Mesenchymal stem cell (in vitro differentiated cells and primary cell): Measurements from ENCODE around the gene TMEM82.
A peak's percentile ranks its signal among the peaks of the same experiment; 100 is the strongest.

Experiments used
- DNase-seq: peaks from one replicate; pipeline ENCODE4 v3.0.0-alpha.2; 2013
- H2AFZ ChIP-seq: one replicate; pipeline ENCODE4 v1.6.1; 2013; ENCODE audit warnings: low read depth, mild to moderate bottlenecking, control low read depth, inconsistent platforms, low read length, moderate library complexity
- H2AK5ac ChIP-seq: 2 replicates; pipeline ENCODE4 v1.6.1; 2013; ENCODE audit warnings: low read length, moderate library complexity, mild to moderate bottlenecking, inconsistent platforms; ENCODE audit not compliant: severe bottlenecking
- H2BK120ac ChIP-seq: one replicate; pipeline ENCODE4 v1.6.1; 2013; ENCODE audit warnings: low read depth, mild to moderate bottlenecking, inconsistent platforms, low read length, moderate library complexity
- H2BK12ac ChIP-seq, 2 experiments: one replicate each; pipeline ENCODE4 v1.6.1; 2013; ENCODE audit warnings: inconsistent platforms in 2 of 2, low read length in 2 of 2, mild to moderate bottlenecking in 2 of 2, moderate library complexity in 2 of 2, control low read depth in 1 of 2
- H2BK15ac ChIP-seq: one replicate; pipeline ENCODE4 v1.6.1; 2013; ENCODE audit warnings: mild to moderate bottlenecking, low read depth, inconsistent platforms; ENCODE audit not compliant: poor library complexity, severe bottlenecking
- H2BK5ac ChIP-seq: 2 replicates; pipeline ENCODE4 v1.6.1; 2013; ENCODE audit warnings: low read depth, mild to moderate bottlenecking, low read length, control low read depth, inconsistent platforms; ENCODE audit not compliant: poor library complexity, severe bottlenecking
- H3K14ac ChIP-seq, 2 experiments: one replicate each; pipeline ENCODE4 v1.6.1; 2013; ENCODE audit warnings: inconsistent platforms in 2 of 2, low read length in 2 of 2, control low read depth in 1 of 2, mild to moderate bottlenecking in 1 of 2, moderate library complexity in 1 of 2
- H3K18ac ChIP-seq, 2 experiments: one replicate each; pipeline ENCODE4 v1.6.1; 2013; ENCODE audit warnings: inconsistent platforms in 2 of 2, low read length in 2 of 2, control low read depth in 1 of 2, low read depth in 1 of 2, mild to moderate bottlenecking in 1 of 2
- H3K23ac ChIP-seq, 2 experiments: one replicate each; pipeline ENCODE4 v1.6.1; 2013; ENCODE audit warnings: inconsistent platforms in 2 of 2, low read length in 2 of 2, mild to moderate bottlenecking in 2 of 2, moderate library complexity in 2 of 2, control low read depth in 1 of 2
- H3K27ac ChIP-seq: 2 replicates; pipeline ENCODE4 v1.5.1; 2013; ENCODE audit warnings: mild to moderate bottlenecking, moderate library complexity, low read length, control low read depth, inconsistent platforms; ENCODE audit not compliant: poor library complexity, severe bottlenecking
- H3K27me3 ChIP-seq, 2 experiments: 2 replicates each; pipeline versions ENCODE4 v1.6.1 to v1.7.0; 2013; ENCODE audit warnings: low read length in 2 of 2, mild to moderate bottlenecking in 2 of 2, moderate library complexity in 2 of 2, control low read depth in 1 of 2, inconsistent platforms in 1 of 2; ENCODE audit not compliant: control insufficient read depth in 1 of 2, insufficient read depth in 1 of 2
- H3K36me3 ChIP-seq, 2 experiments: 2 replicates each; pipeline versions ENCODE4 v1.6.1 to v1.7.0; 2013; ENCODE audit warnings: low read length in 2 of 2, control low read depth in 1 of 2, inconsistent platforms in 1 of 2, low read depth in 1 of 2, mild to moderate bottlenecking in 1 of 2; ENCODE audit not compliant: insufficient read depth in 2 of 2, control insufficient read depth in 1 of 2
- H3K4ac ChIP-seq, 2 experiments: one replicate each; pipeline ENCODE4 v1.6.1; 2013; ENCODE audit warnings: inconsistent platforms in 2 of 2, low read length in 2 of 2, mild to moderate bottlenecking in 2 of 2, moderate library complexity in 2 of 2, control low read depth in 1 of 2, low read depth in 1 of 2
- H3K4me1 ChIP-seq: 2 replicates; pipeline ENCODE4 v1.6.1; 2013; ENCODE audit warnings: low read depth, low read length, control low read depth; ENCODE audit not compliant: control insufficient read depth, insufficient read depth
- H3K4me2 ChIP-seq: 2 replicates; pipeline ENCODE4 v1.6.1; 2013; ENCODE audit warnings: low read length, mild to moderate bottlenecking, inconsistent platforms; ENCODE audit not compliant: poor library complexity, severe bottlenecking
- H3K4me3 ChIP-seq, 2 experiments: 2 replicates each; pipeline versions ENCODE4 v1.5.1 to v1.7.0; 2013; ENCODE audit warnings: low read length in 2 of 2, mild to moderate bottlenecking in 2 of 2, control low read depth in 1 of 2, low read depth in 1 of 2; ENCODE audit not compliant: insufficient read depth in 1 of 2
- H3K79me1 ChIP-seq: replicated peaks from 2 replicates; pipeline ENCODE4 v1.6.1; 2013; ENCODE audit warnings: mild to moderate bottlenecking, control low read depth, low read length, inconsistent platforms; ENCODE audit not compliant: poor library complexity, severe bottlenecking
- H3K9ac ChIP-seq: 2 replicates; pipeline ENCODE4 v1.7.0; 2013; ENCODE audit warnings: mild to moderate bottlenecking, low read length, moderate library complexity
- H3K9me3 ChIP-seq: 2 replicates; pipeline ENCODE4 v1.7.0; 2013; ENCODE audit warnings: mild to moderate bottlenecking, low read length; ENCODE audit not compliant: control insufficient read depth
- H4K8ac ChIP-seq: one replicate; pipeline ENCODE4 v1.6.1; 2013; ENCODE audit warnings: inconsistent platforms, mild to moderate bottlenecking, low read length, moderate library complexity
- H4K91ac ChIP-seq: one replicate; pipeline ENCODE4 v1.6.1; 2013; ENCODE audit warnings: mild to moderate bottlenecking, low read length, inconsistent platforms
- WGBS: methylation state at CpG from one replicate; pipeline ENCODE4 v1.1.7; 2013; ENCODE audit warnings: mixed read lengths; 5-methylcytosine and 5-hydroxymethylcytosine counted together

TMEM82 gene

GRCh38 chr1:15761366-15762128 lies 19.2 kb downstream of the TMEM82 start:
- Histone ChIP-seq H3K4me3 (no peak overlapping the region), H4K91ac (no peak overlapping the region), H4K8ac (peak overlapping the region; percentile 27), H3K14ac (no peak overlapping the region), H3K36me3 (peaks cover 7 to 29% of the 10 kb centered on the region in 2 experiments), H3K18ac (peak overlapping the region; percentile 68 to 91), H2BK15ac (no peak overlapping the region), H3K79me1 (peaks cover 17% of the 10 kb centered on the region), H3K27me3 (peaks cover 0 to 2% of the 10 kb centered on the region in 2 experiments), H3K23ac (no peak overlapping the region), H2AFZ (no peak overlapping the region), H3K27ac (peak overlapping the region; percentile 82), H3K9ac (no peak overlapping the region), H2BK5ac (no peak overlapping the region), H3K4me2 (peak overlapping the region; percentile 33), H3K4me1 (peaks cover 37% of the 10 kb centered on the region), H3K9me3 (no peaks in the 10 kb centered on the region), H2AK5ac (peak overlapping the region; percentile 11), H2BK120ac (no peak overlapping the region), H3K4ac (peak overlapping the region in 1 of 2 experiments; percentile 56), H2BK12ac (peak overlapping the region in 1 of 2 experiments; percentile 21)
- WGBS = 78% methylated on average over 6 of the region's 8 CpGs
- peak; percentile 29 for DNase-seq

GRCh38 chr1:15762546-15762945 lies 20.2 kb downstream of the TMEM82 start:
- no peak overlapping the region for H3K4ac ChIP-seq
- H3K9ac ChIP-seq = no peak overlapping the region
- no peak overlapping the region for H2AFZ ChIP-seq
- no peak overlapping the region for H2BK15ac ChIP-seq
- no peak overlapping the region for H3K14ac ChIP-seq
- peaks cover 0 to 2% of the 10 kb centered on the region in 2 experiments for H3K27me3 ChIP-seq
- no peak overlapping the region for H3K18ac ChIP-seq
- no peak overlapping the region for H3K4me2 ChIP-seq
- no peak overlapping the region for H4K91ac ChIP-seq
- H3K36me3 ChIP-seq = peaks cover 7 to 38% of the 10 kb centered on the region in 2 experiments
- H2AK5ac ChIP-seq = no peak overlapping the region
- DNase-seq = no peak
- H3K79me1 ChIP-seq = peaks cover 21% of the 10 kb centered on the region
- no peak overlapping the region for H3K23ac ChIP-seq
- no peak overlapping the region for H3K27ac ChIP-seq
- no peak overlapping the region for H2BK5ac ChIP-seq
- H2BK120ac ChIP-seq = no peak overlapping the region
- peaks cover 33% of the 10 kb centered on the region for H3K4me1 ChIP-seq
- no peaks in the 10 kb centered on the region for H3K9me3 ChIP-seq
- no peak overlapping the region for H3K4me3 ChIP-seq
- H2BK12ac ChIP-seq = no peak overlapping the region
- no peak overlapping the region for H4K8ac ChIP-seq
- WGBS = 80% methylated on average over 10 of the region's 10 CpGs

- H3K36me3 ChIP-seq = peaks cover 15 to 55% of the 10 kb centered on the region in 2 experiments
- no peak overlapping the region for H3K27ac ChIP-seq
- H3K79me1 ChIP-seq = peaks cover 26% of the 10 kb centered on the region
- peak overlapping the region; percentile 50 for H2BK15ac ChIP-seq
- H3K27me3 ChIP-seq = peaks cover 0 to under 1% of the 10 kb centered on the region in 2 experiments
- no peak overlapping the region for H3K4me3 ChIP-seq
- H2BK5ac ChIP-seq = no peak overlapping the region
- no peaks in the 10 kb centered on the region for H3K9me3 ChIP-seq
- H2BK120ac ChIP-seq = no peak overlapping the region
- H2AFZ ChIP-seq = no peak overlapping the region
- no peak overlapping the region for H4K8ac ChIP-seq
- WGBS = 91% methylated on average over 9 of the region's 10 CpGs
- H3K4ac ChIP-seq = no peak overlapping the region
- peak overlapping the region in 1 of 2 experiments; percentile 19 for H3K14ac ChIP-seq
- H3K9ac ChIP-seq = no peak overlapping the region
- DNase-seq = no peak
- H3K23ac ChIP-seq = no peak overlapping the region
- H2BK12ac ChIP-seq = peak overlapping the region in 1 of 2 experiments; percentile 22
- H3K4me2 ChIP-seq = no peak overlapping the region
- H2AK5ac ChIP-seq = peak overlapping the region; percentile 14
- peaks cover 25% of the 10 kb centered on the region for H3K4me1 ChIP-seq
- no peak overlapping the region for H4K91ac ChIP-seq
- no peak overlapping the region for H3K18ac ChIP-seq
Observed at GRCh38 chr1:15764269-15764764, 22.0 kb downstream of the TMEM82 start.

GRCh38 chr1:15764890-15765289 lies 22.6 kb downstream of the TMEM82 start:
- Histone ChIP-seq H3K27me3 (no peaks in the 10 kb centered on the region), H3K9me3 (no peaks in the 10 kb centered on the region), H2BK15ac (no peak overlapping the region), H4K91ac (no peak overlapping the region), H3K79me1 (peaks cover 26% of the 10 kb centered on the region), H2BK120ac (peak overlapping the region; percentile 71), H3K4me2 (no peak overlapping the region), H2AK5ac (no peak overlapping the region), H3K27ac (no peak overlapping the region), H3K4ac (no peak overlapping the region), H3K36me3 (peaks cover 15 to 57% of the 10 kb centered on the region in 2 experiments), H3K9ac (no peak overlapping the region), H3K4me1 (peaks cover 25% of the 10 kb centered on the region), H3K4me3 (no peak overlapping the region), H2AFZ (no peak overlapping the region), H3K14ac (no peak overlapping the region), H3K18ac (no peak overlapping the region), H3K23ac (no peak overlapping the region), H4K8ac (no peak overlapping the region), H2BK12ac (no peak overlapping the region), H2BK5ac (no peak overlapping the region)
- DNase-seq = no peak
- WGBS = 92% methylated on average over 14 of the region's 15 CpGs
